Astrocyte of the spinal cord (primary cell): ENCODE results near the gene SLC16A10.

Experiments used
- DNase-seq: peaks from one replicate; pipeline ENCODE4 v3.0.0; 2011; ENCODE audit warnings: low read depth, low spot score
- H3K4me3 ChIP-seq: 2 replicates; pipeline ENCODE4 v1.5.1; 2011; ENCODE audit warnings: low read depth, mild to moderate bottlenecking, low read length, moderate library complexity
- in situ Hi-C: cut with HindIII; loops from 2 replicates; pipeline ENCODE4 v1.10.0; 2017; ENCODE audit warnings: low sequenced_read_pairs
- TF ChIP-seq, protein P1 (sequence below): IDR thresholded peaks from 2 replicates; pipeline ENCODE4 v1.5.1; 2012; ENCODE audit warnings: low read depth, mild to moderate bottlenecking, low read length, inconsistent platforms

SLC16A10 gene

DNA sequence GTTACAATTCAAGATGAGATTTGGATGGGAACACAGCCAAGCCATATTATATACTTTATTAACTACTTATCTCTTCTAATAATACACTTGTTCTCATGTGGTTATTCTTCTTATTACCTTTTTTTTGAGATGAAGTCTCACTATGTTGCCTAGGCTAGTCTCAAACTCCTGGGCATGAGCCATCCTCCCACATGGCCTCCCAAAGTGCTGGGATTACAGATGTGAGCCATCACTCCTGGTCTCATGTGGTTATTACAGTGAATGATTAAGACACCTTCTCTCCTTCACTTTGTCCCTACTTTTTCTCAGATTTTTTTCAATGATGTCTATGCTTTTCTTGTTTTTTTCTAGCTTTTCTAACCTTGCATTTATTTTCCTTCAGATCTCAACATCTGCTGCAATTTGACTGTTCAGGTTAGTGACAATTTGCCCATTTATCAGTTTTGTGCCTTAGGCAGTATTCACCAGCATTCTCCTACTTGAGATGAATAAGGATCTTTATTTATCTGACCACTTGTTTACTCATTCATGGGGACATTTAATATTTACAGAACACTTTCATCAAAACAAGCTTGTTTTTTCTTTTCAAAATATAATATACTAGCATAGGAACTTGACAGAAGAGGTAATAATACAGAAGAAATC lies 105.7 kb downstream of the SLC16A10 start:
- TF ChIP-seq, protein P1, sequence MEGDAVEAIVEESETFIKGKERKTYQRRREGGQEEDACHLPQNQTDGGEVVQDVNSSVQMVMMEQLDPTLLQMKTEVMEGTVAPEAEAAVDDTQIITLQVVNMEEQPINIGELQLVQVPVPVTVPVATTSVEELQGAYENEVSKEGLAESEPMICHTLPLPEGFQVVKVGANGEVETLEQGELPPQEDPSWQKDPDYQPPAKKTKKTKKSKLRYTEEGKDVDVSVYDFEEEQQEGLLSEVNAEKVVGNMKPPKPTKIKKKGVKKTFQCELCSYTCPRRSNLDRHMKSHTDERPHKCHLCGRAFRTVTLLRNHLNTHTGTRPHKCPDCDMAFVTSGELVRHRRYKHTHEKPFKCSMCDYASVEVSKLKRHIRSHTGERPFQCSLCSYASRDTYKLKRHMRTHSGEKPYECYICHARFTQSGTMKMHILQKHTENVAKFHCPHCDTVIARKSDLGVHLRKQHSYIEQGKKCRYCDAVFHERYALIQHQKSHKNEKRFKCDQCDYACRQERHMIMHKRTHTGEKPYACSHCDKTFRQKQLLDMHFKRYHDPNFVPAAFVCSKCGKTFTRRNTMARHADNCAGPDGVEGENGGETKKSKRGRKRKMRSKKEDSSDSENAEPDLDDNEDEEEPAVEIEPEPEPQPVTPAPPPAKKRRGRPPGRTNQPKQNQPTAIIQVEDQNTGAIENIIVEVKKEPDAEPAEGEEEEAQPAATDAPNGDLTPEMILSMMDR = no peak
- in situ Hi-C loops = no loop called here
- no peak for DNase-seq
- H3K4me3 ChIP-seq = no peak overlapping the region

DNA sequence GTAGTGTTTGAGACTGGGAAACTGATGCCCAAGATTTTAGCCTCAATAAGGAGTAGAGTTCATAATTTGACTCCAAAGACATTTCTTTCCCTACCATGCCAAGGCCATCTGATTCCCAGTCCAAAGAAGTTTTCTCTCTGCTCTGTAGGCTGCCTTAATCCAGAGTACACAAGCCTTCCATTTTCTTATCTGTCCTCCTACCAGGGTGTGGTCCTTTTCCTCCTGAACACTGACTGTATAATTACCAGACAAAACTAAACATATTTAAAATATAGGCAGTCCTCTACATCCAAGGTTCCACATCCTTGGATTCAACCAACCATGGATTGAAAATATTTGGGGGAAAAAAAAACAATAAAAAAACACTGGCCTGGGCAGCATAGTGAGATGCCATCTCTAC lies 108.4 kb downstream of the SLC16A10 start:
- no peak for DNase-seq
- TF ChIP-seq, protein P1 = no peak
- in situ Hi-C loops = no loop called here

DNA sequence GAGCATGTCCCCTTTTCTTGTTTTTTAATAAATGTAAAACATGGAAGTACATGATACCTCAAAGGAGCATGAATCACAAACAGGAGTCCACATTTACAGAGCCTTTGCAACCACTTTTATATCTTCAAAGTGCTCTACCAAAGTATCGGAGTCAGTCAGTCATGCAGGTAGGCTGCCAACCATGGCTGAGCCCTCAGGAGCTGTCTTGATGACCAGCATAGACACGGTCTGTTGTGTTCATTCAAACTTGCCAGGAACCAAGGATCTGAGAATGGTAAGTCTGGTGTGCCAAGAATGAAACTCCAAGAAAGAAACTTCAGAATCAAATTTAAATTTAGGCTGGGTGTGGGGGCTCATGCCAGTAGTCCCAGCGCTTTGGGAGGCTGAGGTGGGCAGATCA lies 111.5 kb downstream of the SLC16A10 start:
- TF ChIP-seq, protein P1 = no peak
- DNase-seq = no peak
- no peak overlapping the region for H3K4me3 ChIP-seq
- in situ Hi-C loops = no loop called here

More for the DNA sequence above, 108.4 kb downstream of the SLC16A10 start:
- H3K4me3 ChIP-seq = no peak overlapping the region

- DNase-seq = no peak
- in situ Hi-C loops = no loop called here
- TF ChIP-seq, protein P1 = no peak
- H3K4me3 ChIP-seq = no peak overlapping the region
Measured at GRCh38 chr6:111199935-111200334, 112.6 kb downstream of the SLC16A10 start.

DNA sequence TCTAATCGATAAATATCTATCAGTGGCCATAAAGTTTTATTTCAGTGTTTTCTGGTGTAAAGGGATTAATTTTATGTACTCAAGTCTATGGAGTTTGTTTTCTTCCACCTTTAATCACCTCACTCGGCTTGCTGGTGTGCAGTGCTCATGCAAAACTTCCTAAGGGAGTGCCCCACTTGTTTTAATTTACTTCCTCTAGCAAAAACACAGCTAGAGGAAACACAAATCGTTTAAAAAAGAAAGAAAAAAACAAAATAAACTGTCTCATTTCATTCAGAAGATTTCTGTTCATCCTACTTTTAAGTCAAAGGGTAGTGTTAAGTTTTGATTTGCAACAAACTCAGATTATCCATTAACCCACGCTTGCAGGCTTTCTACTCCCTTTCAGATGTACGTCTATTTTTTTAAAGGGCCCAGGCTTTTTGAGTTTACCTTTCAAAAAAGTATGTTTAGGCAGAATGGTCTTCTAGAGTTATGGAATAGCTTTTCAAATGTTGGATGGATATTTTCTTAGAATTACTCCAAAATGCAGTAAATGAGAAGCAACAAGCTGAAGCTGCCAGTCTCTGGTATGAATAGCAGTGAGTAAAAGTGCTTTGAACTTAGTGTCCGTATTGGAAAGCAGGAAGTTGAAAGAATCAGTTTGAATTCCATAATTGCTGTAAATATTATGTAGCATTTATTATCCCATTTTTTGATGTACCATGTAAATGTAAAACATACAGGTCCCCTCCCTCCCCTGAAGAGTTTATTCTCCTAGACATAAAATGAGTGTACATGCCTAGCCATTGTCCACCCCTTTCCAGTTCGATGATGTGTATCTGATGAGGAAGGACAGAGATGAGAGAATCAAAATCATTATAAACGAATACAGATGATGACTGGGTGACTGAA lies 113.3 kb downstream of the SLC16A10 start:
- in situ Hi-C loops = no loop called here
- TF ChIP-seq, protein P1 = no peak
- no peak for DNase-seq
- H3K4me3 ChIP-seq = no peak overlapping the region

DNA sequence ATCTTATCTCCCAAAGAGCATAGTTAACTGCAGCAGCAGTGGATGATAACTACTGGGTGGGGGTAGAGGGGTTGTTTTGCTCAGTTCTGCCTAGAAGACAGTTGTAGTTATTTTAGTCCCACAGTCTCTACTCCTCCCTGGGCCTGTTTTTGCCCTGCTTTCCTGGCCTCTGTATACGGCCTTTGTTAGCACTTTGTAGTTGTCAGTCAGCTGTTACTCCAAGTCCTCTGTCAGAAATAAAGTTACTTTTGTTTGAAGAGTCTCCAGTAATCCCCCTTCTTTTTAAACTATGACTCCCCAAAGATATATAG lies 113.9 kb downstream of the SLC16A10 start:
- in situ Hi-C loops = no loop called here
- TF ChIP-seq, protein P1 = no peak

More for the DNA sequence above, 113.9 kb downstream of the SLC16A10 start:
- DNase-seq = no peak
- H3K4me3 ChIP-seq = no peak overlapping the region
